ENCODE data around the gene SH3PXD2A.

The SH3PXD2A gene

GRCh38 chr10:103554488-103555324 lies 300.7 kb downstream of the SH3PXD2A start:
- peak; percentile 72 to 84 (median 80) for DNase-seq

DNA sequence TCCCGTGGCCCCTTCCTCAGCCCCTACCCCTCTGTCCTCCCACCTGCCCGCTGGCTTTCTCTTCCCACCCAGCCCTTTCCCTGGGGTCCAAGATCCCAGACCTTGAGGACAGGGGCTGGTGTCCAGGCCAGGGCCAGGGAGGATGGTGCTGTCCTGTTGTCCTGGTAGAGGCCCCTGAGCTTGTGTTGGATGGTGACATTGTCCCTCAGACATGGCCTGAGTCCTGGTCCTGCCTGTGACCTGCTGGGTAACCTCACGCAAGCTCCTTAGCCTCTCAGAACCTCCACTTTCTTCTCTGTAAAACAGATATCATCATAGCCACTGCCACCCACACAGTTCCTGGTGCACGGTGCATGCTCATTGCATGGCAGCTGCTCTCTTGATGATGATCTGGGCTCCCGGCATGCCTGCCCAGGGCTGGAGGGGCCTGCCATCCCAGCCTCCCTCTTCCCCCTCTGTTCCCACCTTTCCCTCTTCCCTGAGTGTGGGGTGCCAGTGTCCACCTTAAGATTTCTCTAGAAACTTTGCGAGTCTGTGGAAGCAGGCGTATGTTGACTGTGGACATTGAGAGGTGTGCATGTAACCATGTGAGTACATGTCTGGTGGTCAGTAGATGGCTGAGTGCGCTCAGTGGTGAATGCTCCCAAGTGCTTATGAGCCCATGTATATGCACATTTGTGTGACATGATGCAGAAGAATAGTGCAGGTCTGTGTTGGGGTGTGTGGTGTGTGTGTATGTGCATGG lies 301.5 kb downstream of the SH3PXD2A start:
- peak; percentile 55 to 82 (median 74) for DNase-seq

DNA sequence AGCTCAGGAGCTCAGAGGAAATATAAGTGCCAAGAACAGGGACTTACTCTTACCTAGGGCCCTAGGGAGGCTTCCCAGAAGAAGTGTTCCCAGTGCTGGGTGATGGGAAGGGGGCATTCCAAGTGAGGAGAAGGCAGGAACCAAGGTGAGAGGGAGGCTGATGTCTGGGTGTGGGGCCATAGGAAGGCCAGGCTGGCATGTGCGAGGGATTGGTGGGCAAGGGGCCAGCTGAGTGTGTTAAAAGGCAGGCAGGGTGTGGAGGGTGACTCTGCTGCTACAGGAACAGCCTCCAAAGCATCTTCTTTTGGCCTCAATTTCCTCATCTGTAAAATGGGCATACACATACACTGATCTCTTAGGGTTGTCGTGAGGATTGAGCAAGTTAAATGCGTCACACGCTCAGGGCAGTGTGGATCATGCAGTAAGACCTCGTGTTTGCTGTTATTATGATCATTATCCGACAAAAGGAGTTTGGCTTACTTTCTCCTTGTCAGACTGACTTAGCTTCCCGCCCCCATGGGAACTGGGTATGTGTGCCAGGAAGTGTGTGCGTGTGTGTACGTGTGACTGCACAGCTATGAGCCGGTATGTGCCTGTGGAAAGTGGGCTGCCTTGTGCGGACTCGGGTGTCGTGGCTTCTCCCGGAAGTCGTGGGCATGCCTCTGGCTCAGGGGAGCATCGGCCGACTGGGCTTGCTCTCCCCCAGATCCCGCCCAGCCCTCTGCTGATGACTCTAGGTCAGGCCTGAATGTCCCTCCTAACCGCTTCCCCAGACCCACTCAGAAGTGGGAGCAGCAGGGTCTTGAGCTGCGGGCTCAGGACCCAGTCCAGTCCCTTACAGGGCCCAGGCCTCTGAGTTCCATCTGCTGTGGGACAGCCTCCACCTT lies 302.3 kb downstream of the SH3PXD2A start:
- DNase-seq: peak in 1 of 4 experiments; percentile 16

DNA sequence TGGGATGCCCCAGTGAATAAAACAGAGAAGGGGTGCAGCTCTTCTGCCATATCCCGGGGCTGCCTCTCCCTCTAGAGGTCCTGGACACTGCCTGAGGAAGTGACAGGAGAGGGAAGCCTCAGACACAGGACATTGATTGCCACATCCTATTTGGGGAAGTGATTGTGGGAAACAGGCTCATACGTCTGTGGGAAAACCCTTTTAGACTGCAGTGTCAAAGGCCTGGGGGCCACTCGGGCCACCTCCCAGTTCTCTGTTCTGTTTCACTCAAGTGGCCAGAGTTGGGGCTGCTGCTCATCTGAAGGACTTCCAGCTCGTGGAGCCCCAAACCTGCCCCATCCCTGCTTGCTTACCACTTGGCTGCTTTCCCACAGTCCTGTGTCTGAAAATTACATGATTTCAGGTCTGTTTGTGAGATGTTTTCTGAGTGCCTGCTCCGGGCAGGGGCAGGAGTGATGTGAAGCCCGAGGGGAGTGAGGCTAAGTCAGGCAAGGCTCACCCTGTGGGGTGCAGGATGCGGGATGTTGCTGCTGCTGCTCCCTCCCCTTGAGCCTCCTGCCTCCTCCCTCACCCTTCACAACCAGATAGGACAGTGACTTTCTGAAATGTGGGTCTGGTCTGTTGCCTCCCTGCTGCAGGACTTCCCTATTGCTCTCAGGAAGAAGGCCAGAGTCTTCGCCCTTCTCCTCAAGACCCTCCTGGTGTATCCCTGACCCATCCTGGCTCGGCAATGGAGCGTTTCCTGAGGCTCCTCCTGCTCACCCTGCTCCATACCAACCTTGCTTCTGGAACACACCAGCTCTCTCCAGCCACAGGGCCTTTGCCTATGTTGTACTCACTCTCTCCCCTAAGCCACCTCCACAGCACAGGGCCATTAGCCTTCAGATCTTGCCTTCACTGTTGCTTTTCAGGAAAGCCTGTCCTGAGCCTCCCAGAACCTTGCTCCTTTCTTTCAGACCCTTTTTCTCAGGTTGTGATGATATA lies 303.5 kb downstream of the SH3PXD2A start:
- peak; percentile 92 to 97 (median 93) for DNase-seq

GRCh38 chr10:103550229-103550628 lies 305.1 kb downstream of the SH3PXD2A start:
- DNase-seq: no peak

DNA sequence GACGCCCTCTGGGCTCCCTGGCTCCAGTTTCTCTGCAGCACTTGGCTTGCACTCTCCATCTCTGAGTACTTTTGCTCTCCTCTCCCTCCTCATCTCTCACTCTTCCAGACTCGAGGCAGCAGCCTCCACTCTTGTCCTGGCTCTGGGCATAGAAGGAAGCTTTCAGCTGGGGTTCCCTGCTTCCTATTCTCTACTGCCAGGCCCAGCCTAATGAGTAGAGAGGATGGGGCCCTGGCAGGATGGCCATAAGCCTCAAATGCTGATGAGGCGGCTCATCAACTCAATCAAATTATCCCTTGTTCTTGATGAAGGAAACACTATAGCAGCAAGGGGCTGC lies 306.1 kb downstream of the SH3PXD2A start:
- DNase-seq: no peak

GRCh38 chr10:103548581-103549348 lies 306.6 kb downstream of the SH3PXD2A start:
- no peak for DNase-seq

DNA sequence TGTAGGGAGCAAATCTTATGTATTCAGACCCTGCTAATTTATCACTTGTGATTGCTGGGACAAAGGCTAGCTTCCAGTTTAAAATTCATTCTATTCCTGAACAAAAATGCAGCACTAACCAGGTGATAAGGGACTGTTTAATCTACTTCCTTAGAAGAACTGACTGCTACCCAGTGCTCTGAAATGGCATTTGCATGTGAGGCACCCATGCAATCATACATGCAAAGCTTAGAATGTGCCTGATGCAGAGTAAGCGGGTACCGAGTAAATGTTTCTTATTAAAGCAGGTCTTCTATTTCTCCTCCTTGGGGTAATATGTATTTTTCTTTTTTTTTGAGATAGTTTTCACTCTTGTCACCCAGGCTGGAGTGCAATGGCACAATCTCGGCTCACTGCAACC lies 307.4 kb downstream of the SH3PXD2A start:
- no peak for DNase-seq

GRCh38 chr10:103547391-103547946 lies 307.9 kb downstream of the SH3PXD2A start:
- no peak for DNase-seq

DNA sequence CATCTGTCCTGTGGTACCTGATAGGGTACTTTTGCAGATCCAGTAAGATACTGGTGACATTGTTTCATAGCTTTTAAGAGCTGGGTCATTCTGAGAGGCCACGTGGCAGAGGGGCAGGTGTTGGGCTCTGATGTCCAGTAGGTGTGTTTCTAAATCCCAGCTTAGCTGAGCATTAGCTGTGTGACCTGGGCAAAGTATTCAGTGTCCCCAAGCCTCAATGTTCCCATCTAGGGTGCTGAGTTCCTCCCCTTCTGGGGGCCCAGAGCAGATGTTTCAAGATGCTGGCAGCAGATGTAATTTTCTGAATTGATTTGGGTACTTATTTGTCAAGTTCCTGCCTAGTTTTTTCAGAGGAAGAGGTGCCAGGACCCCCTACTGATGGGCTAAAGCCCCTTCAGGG lies 309.0 kb downstream of the SH3PXD2A start:
- DNase-seq: no peak

DNA sequence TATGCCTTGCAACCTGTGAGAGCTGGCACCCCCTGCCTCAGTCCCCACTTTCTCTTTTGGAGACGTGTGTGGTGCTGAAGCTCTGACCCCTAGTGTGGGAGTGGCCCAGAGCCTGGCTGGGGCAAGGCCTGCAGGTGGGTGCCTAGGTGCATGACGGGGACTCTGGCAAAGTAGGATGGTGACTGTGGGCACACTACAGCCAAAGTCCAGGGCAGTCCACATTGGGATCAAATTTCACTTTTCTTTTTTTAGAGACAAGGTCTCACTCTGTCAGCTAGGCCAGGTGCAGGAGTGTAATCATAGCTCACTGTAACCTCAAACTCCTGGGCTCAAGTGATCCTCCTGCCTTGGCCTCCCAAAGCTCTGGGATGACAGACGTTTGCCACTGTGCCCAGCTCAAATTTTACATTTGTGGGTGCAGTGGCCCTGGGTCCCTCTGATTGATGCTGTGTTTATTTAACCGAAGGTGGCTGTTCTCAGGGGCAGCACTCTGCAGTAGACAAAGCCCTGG lies 309.6 kb downstream of the SH3PXD2A start:
- DNase-seq: no peak

DNA sequence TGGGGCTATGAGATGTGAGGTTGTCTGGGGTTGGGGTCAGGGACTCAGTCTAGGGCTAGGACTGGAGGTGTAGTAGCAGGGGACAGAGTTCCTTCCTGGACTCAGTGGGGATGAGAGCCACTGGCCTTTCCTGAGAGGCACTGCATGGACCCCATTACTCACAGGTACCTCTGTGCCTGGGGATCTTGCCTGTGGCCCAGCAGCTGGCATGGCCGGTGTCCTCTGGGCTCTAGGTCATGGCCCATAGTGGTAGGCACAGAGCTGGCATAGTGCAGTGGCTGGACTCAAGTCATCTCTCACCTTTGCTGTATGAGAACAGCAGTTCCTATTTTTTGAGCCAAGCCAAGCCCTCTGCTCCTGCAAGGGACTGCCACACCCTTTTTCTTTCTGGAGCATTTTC lies 310.0 kb downstream of the SH3PXD2A start:
- no peak for DNase-seq

- no peak for DNase-seq
Measured at GRCh38 chr10:103544657-103545310, 310.6 kb downstream of the SH3PXD2A start.
